Left lung (tissue), 10 donors: ENCODE results near the gene CLDN14. TPM values are rescaled to one million over a fixed set of nuclear protein-coding genes. Genes with fewer than 3 reads are reported as not detected.

Experiments
- ATAC-seq: fragments of 200-7000 bp; cut with Tn5 transposase; one replicate; pipeline ENCODE4 v1.9.1; 2020; ENCODE audit warnings: moderate library complexity
- DNase-seq, 4 donors: peaks; one replicate each; pipeline ENCODE4 v3.0.0-alpha.2; 2013 to 2020
- H3K27ac ChIP-seq, 2 donors: fragments of 200-600 bp; sonication (generic) in 1 of 2; one replicate each; pipeline versions ENCODE4 v1.5.0 to v1.8.0; 2020 to 2021
- H3K27me3 ChIP-seq, 2 donors: fragments of 200-600 bp; sonication (generic) in 1 of 2; one replicate each; pipeline versions ENCODE4 v1.5.0 to v1.8.0; 2020 to 2021
- H3K36me3 ChIP-seq, 2 donors: fragments of 200-600 bp; sonication (generic) in 1 of 2; one replicate each; pipeline versions ENCODE4 v1.5.0 to v1.8.0; 2020 to 2021
- H3K4me1 ChIP-seq, 2 donors: fragments of 200-600 bp; one replicate each; pipeline ENCODE4 v1.8.0; 2021
- H3K4me3 ChIP-seq, 2 donors: fragments of 200-600 bp; sonication (generic) in 1 of 2; one replicate each; pipeline versions ENCODE4 v1.5.0 to v1.8.0; 2020 to 2021; ENCODE audit warnings: mild to moderate bottlenecking in 1 of 2
- H3K9me3 ChIP-seq, 2 donors: fragments of 200-600 bp; sonication (generic) in 1 of 2; one replicate each; pipeline versions ENCODE4 v1.5.0 to v1.8.0; 2020 to 2021
- CTCF ChIP-seq, 2 donors: fragments of 200-600 bp; sonication (generic) in 1 of 2; IDR thresholded peaks; one replicate each; pipeline versions ENCODE4 v1.5.0 to v1.8.0; 2021; ENCODE audit warnings: antibody characterized with exemption in 2 of 2
- intact Hi-C, 2 donors: fragments of 100-400 bp; cut with DNase I; formaldehyde crosslinking; loops; one replicate each; pipeline versions ENCODE4 v1.11.2 to v1.14.2; 2022
- polyA plus RNA-seq, 6 donors: library from polyadenylated mRNA; unstranded; fragments of 120-200 nt; gene quantifications; one replicate each; pipeline ENCODE4 v1.2.1, GENCODE V29; 2013; ENCODE audit not compliant: insufficient read length in 6 of 6
- total RNA-seq, 2 donors: library from RNA; stranded (reverse); fragmentation: NEBNext Ultra II Directional; extraction: Animal tissue kit (Norgen Biotek cat#: 25700); gene quantifications; one replicate each; pipeline ENCODE4 v1.2.1, GENCODE V29; 2021
- donor health status: DM: no; HTN: yes; CAD: no.
- donor health status: DM: no; HTN: no; CAD: no.

Gene CLDN14
- total and polyA plus RNA-seq, 8 donors: 0.17 TPM; not detected in 7

- intact Hi-C loops: no loop called here
- TF ChIP-seq CTCF (IDR thresholded peaks at IDR 0.05): no peak
- no peak overlapping the region for H3K27ac ChIP-seq
- no peaks in the 10 kb centered on the region for H3K9me3 ChIP-seq
- DNase-seq (no peak), ATAC-seq (no peak)
- H3K4me3 ChIP-seq: no peak overlapping the region
- H3K36me3 ChIP-seq: peaks cover 0 to 48% of the 10 kb centered on the region in 2 donors
- H3K4me1 ChIP-seq: no peaks in the 10 kb centered on the region
- H3K27me3 ChIP-seq: no peaks in the 10 kb centered on the region
Observed at GRCh38 chr21:36411301-36411700, 68.6 kb downstream of the CLDN14 start.

Other genes starting within 250 kb of the CLDN14 start
- 10 to 100 TPM; 25.6 to 37.7 TPM for gene MORC3, start 159.9 kb downstream of the CLDN14 start, total RNA-seq
- 10 to 100 TPM; 47.6 to 61.4 (median 48.5) TPM for gene MORC3, start 159.9 kb downstream of the CLDN14 start, polyA plus RNA-seq
- gene CHAF1B, start 94.7 kb downstream of the CLDN14 start, total RNA-seq: 1 to 10 TPM; 4.1 to 6.6 TPM
- 10 to 100 TPM in 4 of 6 donors, 1 to 10 TPM in 2; 7.4 to 11.6 (median 10.1) TPM for gene CHAF1B, start 94.7 kb downstream of the CLDN14 start, polyA plus RNA-seq
- gene SIM2, start 219.0 kb upstream of the CLDN14 start, total RNA-seq: not detected
- gene SIM2, start 219.0 kb upstream of the CLDN14 start, polyA plus RNA-seq: 1 to 10 TPM; 1.2 to 1.6 (median 1.4) TPM